Chondrocyte (in vitro differentiated cells): ENCODE measurements around the gene CD82. TPM values are rescaled to one million over a fixed set of nuclear protein-coding genes. Genes with fewer than 3 reads are reported as not detected.

Source experiments
- DNase-seq: peaks from one replicate; pipeline ENCODE4 v3.0.0; 2021; ENCODE audit warnings: mixed read lengths, low spot score
- H3K27ac Mint-ChIP-seq: one replicate; pipeline ENCODE4 v1.8.0; 2021; ENCODE audit warnings: mild to moderate bottlenecking, moderate library complexity, mixed read lengths; ENCODE audit not compliant: unreplicated experiment
- H3K27me3 Mint-ChIP-seq: 2 replicates; pipeline ENCODE4 v1.8.0; 2021; ENCODE audit warnings: low read depth, mixed read lengths
- H3K36me3 Mint-ChIP-seq: 2 replicates; pipeline ENCODE4 v1.8.0; 2021; ENCODE audit warnings: low read depth, mixed read lengths
- H3K4me1 Mint-ChIP-seq: 2 replicates; pipeline ENCODE4 v1.8.0; 2021; ENCODE audit warnings: low read depth, mild to moderate bottlenecking, mixed read lengths
- H3K4me3 Mint-ChIP-seq: one replicate; pipeline ENCODE4 v1.8.0; 2021; ENCODE audit warnings: mild to moderate bottlenecking, moderate library complexity, mixed read lengths; ENCODE audit not compliant: unreplicated experiment
- H3K9me3 Mint-ChIP-seq: 2 replicates; pipeline ENCODE4 v1.8.0; 2021; ENCODE audit warnings: low read depth, mixed read lengths
- total RNA-seq: library from RNA; stranded (reverse); gene quantifications from 3 replicates; pipeline ENCODE4 v1.2.1, GENCODE V29; 2021
- TF ChIP-seq, protein P1 (sequence below): fragments of 200-600 bp; sonication (generic); IDR thresholded peaks from 2 replicates; pipeline ENCODE4 v1.5.0; 2021; ENCODE audit warnings: antibody characterized with exemption, mild to moderate bottlenecking, moderate library complexity

Gene CD82
- total RNA-seq, 1 donor from 2014 or later: 14.4 TPM

DNA sequence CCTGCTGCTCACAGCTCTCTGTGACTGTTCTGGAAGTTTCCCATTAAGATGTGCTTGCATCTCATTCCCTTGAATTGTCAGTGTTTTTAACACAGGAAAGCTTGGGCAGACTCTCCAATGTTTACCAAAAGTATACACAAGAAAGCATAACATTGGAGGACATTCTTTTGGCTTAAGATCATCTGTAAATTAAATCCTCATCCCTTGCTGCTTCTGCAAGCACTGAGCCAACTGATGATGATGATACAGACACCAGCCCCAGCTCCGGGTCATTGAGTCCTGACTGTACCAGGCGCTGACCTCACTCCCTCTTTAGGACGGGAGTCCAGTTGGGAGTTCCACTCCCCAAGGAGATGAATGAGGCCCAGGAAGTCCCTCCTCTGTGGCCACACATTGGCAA, 23.8 kb downstream of the CD82 start:
- H3K4me1 Mint-ChIP-seq: peaks cover 14% of the 10 kb centered on the region
- TF ChIP-seq, protein P1, sequence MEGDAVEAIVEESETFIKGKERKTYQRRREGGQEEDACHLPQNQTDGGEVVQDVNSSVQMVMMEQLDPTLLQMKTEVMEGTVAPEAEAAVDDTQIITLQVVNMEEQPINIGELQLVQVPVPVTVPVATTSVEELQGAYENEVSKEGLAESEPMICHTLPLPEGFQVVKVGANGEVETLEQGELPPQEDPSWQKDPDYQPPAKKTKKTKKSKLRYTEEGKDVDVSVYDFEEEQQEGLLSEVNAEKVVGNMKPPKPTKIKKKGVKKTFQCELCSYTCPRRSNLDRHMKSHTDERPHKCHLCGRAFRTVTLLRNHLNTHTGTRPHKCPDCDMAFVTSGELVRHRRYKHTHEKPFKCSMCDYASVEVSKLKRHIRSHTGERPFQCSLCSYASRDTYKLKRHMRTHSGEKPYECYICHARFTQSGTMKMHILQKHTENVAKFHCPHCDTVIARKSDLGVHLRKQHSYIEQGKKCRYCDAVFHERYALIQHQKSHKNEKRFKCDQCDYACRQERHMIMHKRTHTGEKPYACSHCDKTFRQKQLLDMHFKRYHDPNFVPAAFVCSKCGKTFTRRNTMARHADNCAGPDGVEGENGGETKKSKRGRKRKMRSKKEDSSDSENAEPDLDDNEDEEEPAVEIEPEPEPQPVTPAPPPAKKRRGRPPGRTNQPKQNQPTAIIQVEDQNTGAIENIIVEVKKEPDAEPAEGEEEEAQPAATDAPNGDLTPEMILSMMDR: no peak
- no peak overlapping the region for H3K4me3 Mint-ChIP-seq
- H3K27ac Mint-ChIP-seq: peak overlapping the region; percentile 49
- H3K36me3 Mint-ChIP-seq: no peaks in the 10 kb centered on the region
- no peaks in the 10 kb centered on the region for H3K9me3 Mint-ChIP-seq
- H3K27me3 Mint-ChIP-seq: no peaks in the 10 kb centered on the region
- no peak for DNase-seq

DNA sequence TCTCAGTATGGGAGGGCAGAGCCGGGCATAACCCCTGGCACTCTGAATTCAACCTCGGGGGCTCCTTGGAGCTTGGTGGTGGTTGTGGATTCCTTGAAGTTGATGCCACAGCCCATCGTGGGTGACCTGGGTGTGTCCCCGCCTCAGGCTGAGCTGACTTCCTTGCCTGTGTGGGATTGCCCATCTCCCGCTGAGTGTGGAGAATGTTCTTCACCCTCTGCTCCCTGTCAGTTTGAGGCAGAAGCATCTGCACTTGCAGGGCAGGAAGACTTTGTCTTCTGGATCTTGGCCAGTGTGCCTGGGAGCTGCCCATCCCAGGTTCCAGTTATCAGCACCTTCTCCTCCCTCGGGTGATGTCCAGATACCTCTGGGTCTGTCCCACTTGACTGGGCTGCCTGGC, 25.3 kb downstream of the CD82 start:
- H3K9me3 Mint-ChIP-seq: no peaks in the 10 kb centered on the region
- H3K4me3 Mint-ChIP-seq: no peak overlapping the region
- peaks cover 14% of the 10 kb centered on the region for H3K4me1 Mint-ChIP-seq
- no peaks in the 10 kb centered on the region for H3K36me3 Mint-ChIP-seq
- no peak overlapping the region for H3K27ac Mint-ChIP-seq
- TF ChIP-seq, protein P1: no peak
- DNase-seq: no peak
- H3K27me3 Mint-ChIP-seq: no peaks in the 10 kb centered on the region

DNA sequence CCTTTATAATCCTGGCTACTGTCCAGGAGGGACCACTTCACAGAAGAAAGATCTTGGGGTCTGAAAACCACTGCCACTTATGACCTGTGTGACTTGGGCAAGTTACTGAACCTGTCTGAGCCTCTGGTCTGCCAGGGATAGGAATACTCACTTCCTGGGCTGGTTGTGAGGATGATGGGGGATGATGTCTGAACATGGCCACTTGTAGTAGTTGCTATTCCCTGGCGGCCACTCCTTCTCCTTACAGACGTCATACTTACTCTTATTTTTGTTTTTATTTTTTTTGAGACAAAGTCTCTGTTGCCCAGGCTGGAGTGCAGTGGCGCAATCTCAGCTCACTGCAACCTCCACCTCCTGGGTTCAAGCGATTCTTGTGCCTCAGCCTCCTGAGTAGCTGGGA, 26.1 kb downstream of the CD82 start:
- H3K36me3 Mint-ChIP-seq: no peaks in the 10 kb centered on the region
- H3K27ac Mint-ChIP-seq: no peak overlapping the region
- H3K9me3 Mint-ChIP-seq: no peaks in the 10 kb centered on the region
- DNase-seq: no peak
- no peaks in the 10 kb centered on the region for H3K27me3 Mint-ChIP-seq
- H3K4me3 Mint-ChIP-seq: no peak overlapping the region
- peaks cover 22% of the 10 kb centered on the region for H3K4me1 Mint-ChIP-seq
- TF ChIP-seq, protein P1: no peak

DNA sequence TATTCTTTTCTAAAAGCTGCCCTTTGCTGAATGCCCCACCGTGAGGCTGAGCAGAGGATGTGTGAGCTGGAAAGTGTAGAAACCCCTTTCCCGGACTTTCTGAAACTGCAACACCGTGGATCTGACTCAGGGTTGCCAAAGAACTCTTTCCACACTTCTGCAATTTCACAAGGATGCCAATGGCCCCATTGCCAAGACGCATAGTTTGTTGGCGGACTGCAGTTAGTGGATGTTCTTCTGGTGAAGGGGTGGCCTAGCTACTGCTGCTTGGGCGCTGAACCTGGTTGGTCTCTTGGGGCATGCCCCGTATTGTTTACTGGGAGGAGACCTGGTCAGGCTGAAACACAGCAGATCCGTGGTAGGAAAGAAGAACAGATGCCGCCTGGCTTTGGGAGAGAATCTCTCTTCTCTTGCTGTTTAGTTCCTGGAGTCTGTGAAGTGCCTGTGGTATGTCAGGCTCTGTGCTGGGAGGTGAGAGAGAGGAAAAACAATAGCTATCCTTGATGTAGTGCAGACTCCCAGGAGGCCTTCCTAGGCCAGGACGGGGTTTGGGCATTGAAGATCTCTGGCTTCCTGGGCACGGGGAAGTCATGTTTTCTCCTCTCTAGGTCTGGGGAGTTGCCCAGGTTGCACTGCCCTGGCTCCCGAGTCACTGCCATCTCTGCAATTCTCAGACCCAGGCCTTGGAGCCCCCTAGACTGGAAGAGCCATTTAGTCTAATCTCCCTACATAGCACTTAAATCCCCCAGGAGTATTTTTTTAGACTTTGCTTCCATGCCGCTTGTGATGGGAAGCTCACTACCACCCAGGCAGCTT, 26.9 kb downstream of the CD82 start:
- no peak overlapping the region for H3K4me3 Mint-ChIP-seq
- no peaks in the 10 kb centered on the region for H3K9me3 Mint-ChIP-seq
- peaks cover 23% of the 10 kb centered on the region for H3K4me1 Mint-ChIP-seq

DNA sequence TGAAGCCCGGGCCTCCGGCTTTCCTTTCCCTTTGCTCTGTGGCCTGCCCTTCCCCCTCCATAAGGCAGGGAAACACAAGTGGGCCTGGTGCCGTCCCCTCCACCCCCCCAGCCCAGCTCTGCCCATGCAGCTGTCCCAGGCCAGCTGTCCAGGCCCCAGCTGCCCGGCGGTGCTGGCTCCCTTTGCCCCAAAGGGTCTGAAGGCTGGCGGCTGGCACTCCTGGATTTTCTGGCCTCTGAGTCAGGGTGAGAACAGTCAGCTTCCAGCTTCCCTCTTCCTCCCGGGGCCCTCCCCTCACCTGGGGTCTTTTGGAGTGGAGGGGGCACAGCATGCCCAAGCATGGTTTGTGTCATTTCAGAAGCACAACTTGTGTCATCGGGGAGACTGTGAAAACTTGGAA, 27.8 kb downstream of the CD82 start:
- Mint-ChIP-seq H3K4me1 (peaks cover 23% of the 10 kb centered on the region), H3K4me3 (no peak overlapping the region), H3K9me3 (no peaks in the 10 kb centered on the region), H3K27me3 (no peaks in the 10 kb centered on the region), H3K36me3 (no peaks in the 10 kb centered on the region), H3K27ac (no peak overlapping the region)
- TF ChIP-seq, protein P1: no peak
- DNase-seq: no peak

More for the DNA sequence above, 26.9 kb downstream of the CD82 start:
- TF ChIP-seq, protein P1: no peak
- H3K36me3 Mint-ChIP-seq: no peaks in the 10 kb centered on the region
- no peak for DNase-seq
- H3K27ac Mint-ChIP-seq: no peak overlapping the region
- no peaks in the 10 kb centered on the region for H3K27me3 Mint-ChIP-seq
